DMS 273 (cell line): ENCODE results near the gene GALM.
"Not testable (repeated sequence)": the region's sequence is repeated elsewhere in the genome, so short reads cannot be mapped to it uniquely, and the experiment has no call there.

Source experiments
- DNase-seq: peaks from one replicate; lab custom pipeline; 2025; ENCODE audit not compliant: unreplicated experiment; lab: John Stamatoyannopoulos, UW

The GALM gene

DNA sequence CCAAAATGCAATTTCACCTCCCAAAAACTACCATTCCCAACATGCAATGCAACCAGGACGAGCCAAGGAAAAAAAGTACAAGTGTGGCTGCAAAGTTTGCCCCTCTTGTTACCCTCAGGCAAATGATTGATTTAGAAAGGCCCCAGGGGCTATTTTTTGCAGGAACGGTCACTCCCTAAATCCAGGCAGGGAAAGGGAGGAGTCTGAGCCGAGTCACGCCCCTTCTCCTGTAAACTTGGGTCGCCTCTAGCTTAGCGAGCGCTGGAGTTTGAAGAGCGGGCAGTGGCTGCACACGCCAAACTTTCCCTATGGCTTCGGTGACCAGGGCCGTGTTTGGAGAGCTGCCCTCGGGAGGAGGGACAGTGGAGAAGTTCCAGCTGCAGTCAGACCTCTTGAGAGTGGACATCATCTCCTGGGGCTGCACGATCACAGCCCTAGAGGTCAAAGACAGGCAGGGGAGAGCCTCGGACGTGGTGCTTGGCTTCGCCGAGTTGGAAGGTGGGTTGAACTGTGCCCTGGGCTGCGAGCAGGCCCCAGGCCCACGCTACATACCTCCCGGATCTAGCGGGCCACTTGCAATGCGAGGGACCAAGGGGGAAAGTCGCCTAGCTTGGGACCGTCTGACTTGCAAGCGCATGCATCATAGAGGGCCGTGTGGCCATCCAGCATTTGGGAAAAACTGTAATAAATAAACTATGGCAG, at the start of gene GALM:
TSS of gene GALM (plus strand) at position 261 of the 702 bp plus-strand sequence. CDS start at position 309, 48 bp downstream.
- no peak for DNase-seq

DNA sequence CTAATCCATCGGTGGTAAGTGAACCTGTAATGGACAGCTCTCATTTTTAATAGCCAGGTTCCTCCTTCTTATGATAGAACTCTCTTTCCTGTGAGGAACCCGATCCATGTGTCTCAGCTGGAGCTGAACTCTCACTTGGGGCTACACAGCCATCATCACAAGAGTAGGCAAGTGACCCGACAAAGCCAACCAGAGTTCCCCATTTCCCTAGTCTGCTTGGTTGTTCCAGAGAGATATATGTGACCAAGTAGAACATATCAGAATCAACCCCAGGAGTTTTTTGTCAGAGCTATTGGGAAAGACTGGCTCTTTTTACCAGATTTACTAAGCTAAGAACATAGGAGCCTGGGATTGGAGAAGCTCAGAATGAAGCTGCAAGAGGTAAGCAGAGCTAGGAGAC, 48.6 kb upstream of the GALM start:
- DNase-seq, result no peak

DNA sequence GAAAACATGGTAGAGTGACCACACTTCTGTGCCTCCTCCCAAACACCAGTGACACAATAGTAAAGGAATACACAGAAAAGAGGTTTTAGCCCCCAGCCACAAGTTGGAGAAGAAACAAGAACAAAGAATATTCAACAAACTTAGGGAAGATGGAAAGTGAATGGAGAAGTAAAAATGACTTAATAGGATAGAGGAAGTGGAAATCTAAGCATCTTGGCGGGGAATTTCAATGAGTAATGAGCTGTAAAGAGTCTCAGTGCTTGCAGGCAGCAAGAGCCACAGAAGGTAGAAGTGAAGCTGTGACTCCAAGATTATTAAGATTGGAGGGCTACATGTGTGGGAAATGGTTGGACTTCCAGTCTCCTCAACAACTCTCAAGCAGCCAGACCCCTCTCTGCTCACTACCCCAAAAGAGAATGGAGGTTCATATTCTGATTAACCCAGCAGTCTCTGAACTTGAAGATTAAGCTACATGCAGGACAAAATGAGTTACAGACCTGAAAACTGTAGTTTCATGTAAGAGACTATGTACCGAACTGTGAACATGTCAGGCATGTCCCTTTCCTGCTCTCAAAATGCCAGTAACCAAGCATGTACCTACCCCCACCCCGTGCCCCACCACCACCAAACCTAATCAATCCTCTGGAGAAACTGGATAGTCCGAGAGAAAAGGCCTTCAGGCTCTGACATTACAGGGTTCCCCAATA, 46.3 kb upstream of the GALM start:
- DNase-seq, result no peak

DNA sequence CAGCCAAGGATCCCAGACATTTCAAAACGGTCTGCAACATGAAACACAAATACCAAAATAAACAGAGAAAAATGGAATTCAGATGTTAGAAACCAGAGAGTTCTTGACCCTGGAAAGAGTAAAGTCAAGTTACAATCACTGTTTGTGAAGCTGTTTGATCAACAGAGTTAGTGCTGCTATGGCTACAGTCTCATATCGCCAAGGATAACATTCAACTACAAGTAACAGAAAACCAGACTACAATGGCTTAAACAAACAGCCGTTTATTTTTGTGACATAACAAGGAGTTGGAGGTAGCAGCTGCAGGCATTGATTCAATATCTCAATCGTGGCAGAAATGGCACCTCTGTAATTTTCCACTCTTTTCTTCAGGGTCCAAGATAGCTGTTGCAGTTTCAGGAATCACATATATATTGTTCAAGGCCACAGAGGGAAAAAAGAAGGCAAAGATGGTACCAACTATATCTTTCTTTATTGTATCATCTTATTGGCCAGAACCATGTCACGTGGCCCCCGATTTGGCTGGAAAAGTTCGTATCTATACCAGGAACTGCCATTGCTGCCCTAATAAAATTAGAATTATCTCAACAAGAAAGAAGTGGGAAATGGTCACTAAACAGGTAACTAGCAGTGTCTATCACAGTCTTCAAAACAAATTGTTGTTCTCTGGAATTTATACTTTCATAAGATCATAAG, 45.5 kb upstream of the GALM start:
- DNase-seq, result no peak

DNA sequence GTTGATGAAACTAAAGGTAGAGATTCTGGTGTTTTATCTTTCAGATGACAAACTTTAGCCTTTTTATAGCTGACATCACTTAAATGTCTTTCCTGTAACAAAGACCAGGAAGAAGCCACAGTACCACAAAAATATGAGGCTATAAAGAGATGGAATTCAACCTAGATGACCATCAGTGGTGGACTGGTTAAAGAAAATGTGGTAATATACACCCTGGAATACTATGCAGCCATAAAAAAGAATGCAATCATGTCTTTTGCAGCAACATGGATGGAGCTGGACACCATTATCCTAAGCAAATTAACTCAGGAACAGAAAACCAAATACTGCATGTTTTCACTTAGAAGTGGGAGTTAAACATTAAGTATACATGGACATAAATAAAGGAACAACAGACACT, 44.9 kb upstream of the GALM start:
- DNase-seq, result no peak

DNA sequence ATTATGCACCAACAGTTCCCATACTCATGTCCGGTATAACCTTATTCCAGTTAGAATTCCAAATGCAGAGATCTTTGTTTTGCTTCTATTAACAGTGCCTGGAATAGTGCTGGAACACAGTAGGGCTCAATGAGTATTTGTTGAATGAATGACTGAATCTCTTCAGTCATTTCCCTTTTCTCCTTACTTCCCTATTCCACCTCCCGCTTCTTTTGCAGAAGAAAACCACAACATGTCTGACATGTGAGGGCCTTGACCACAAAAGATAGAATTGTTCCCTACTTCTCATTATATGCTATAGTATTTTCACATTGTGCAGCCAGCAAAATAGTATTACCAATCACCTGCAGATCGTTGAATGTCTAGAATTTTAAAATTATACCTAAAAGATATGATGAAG, 43.7 kb upstream of the GALM start:
- DNase-seq, result no peak

DNA sequence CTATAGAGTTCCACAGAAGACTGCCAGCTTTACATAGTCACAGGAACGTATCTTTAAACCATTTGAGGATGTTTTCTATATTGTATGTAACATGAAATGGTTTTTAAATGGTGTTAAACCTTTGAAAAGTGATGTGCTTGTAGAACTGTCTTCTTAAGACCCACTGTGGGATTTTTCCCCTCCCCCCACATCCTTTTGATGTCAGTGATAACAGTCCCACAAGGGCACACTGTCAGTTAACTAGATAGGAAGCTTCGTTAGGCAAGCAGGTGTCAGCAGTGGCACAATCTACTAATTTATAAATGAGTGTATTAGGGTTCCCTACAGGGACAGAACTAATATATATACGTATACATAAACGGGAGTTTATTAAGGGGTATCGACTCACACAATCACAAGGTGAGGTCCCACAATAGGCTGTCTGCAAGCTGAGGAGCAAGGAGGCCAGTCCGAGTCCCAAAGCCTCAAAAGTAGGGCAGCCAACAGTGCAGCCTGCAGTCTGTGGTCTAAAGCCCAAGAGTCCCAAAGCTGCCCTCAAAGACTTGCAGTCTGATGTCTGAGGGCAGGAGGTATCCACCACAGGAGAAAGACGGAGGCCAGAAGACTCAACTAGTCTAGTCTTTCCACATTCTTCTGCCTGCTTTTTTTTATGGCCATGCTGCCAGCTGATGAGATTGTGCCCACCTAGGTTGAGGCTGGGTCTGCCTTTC, 39.4 kb upstream of the GALM start:
- DNase-seq, result no peak

DNA sequence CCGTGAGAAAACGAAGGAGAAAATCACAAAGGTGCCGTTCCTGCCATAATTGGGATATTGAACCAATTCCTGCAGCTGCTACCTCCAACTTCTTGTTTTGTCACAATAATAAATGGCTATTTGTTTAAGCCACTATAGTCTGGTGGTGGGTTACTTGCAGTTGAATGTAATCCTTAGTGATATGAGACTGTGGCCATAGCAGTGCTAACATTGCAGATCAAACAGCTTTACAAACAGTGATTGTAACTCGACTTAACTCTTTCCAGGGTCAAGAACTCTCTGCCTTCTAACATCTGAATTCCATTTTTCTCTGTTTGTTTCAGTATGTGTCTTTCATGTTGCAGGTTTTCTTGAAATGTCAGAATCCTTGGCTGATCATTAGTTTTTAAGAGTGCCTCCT, 38.5 kb upstream of the GALM start:
- DNase-seq, result no peak

DNA sequence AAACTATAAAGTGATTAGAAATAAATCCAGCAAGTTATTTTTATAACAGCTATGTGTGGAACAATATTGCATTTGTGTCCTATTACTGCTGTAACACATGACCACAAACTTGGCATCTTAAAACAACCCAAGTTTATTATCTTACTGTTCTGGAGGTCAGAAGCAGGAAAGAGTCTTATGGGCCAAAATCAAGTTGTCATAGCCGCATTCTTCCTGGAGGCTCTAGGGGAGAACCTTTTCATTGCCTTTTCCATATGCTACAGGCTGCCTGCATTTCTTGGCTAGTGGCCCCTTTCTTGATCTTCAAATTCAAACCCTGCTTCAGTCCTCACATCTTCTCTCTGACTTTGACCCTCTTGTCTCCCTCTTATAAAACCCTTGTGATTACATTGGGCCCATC, 36.2 kb upstream of the GALM start:
- DNase-seq, result no peak

DNA sequence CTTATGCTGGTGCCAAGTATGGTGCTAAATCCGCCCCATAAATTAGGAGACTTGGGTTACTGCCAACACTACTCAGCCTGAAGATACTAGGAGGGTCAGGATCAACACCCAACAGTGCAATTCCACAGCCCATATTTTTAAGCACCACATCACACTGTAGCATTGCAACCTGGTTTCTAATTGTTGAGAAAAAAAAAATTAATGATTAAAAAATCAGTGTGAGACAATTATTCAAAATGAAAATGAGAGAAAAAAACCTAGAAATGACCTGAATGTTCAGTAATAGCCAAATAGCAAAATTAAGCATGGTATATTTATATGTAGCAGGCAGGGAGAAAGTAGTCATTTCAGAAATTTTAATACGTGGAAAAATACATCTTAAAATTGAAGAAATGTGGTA, 33.9 kb upstream of the GALM start:
- DNase-seq, result peak; percentile 7

DNA sequence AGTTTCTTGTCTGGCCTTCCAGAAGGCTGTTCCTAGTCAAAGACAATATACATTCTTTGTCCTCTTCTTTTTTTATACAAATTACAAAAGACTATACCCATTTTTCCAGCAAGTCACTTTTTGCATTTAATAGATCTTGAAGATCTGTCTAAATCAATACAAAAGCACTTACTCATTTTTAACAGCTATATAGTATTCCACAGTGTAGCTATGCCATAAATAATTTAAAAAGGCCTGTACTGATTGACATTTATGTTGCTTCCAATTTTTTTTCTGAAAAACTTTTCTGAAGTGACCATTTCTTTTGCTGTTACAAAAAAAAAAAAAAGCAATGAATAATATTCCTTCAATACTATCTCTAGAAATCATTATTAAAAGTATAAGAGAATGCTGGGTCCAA, 32.9 kb upstream of the GALM start:
- DNase-seq, result no peak

DNA sequence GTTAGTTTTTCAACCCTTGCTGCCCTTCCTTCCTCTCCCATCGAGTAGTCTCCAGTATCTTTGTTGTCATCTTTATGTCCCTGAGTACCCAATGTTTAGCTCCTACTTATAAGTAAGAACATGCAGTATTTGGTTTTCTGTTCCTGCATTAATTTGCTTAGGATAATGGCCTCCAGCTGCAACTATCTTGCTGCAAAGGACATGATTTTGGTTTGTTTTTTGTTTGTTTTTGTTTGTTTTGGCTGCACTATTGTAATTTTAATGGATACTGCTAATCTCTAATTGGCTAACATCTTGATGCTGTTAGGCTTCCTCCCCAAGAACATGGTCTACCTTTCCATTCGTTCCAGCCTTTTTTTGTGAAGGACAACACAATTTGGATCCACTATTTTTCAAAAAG, 32.0 kb upstream of the GALM start:
- DNase-seq, result no peak

DNA sequence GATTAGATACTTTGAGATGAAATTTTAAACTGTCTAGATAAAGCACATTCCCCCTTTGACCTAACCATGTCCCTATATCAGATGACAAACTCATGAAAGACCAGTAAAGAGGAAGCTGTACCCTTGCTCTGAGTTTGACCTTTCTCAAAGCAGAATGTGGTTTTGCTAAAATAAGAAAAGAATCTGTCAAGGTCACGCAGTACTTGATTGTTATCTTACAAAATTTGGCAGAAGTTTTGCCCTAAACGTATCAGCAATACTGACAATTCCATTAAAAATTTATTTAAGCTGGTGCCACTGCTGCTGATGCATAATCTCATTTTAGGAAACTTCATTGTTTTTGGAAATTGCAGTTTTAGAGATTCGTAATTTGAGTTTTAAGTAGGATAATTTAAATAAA, 31.2 kb upstream of the GALM start:
- no peak for DNase-seq

DNA sequence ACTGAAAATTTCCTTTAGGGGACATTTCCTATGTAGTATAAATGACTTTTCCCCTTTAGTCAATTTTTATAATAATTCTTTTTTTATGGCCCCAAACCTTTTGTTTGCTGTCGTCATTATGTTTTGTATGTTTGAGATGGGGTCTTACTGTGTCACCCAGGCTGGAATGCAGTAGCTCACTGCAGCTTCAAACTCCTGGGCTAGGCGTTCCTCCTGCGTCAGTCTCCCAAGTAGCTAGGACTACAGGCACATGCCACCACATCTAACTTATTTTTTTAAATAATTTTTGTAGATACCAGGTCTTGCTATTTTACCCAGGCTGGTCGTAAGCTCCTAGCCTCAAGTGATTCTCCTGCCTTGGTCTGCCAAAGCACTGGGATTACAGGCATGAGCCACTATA, 30.8 kb upstream of the GALM start:
- DNase-seq, result no peak

DNA sequence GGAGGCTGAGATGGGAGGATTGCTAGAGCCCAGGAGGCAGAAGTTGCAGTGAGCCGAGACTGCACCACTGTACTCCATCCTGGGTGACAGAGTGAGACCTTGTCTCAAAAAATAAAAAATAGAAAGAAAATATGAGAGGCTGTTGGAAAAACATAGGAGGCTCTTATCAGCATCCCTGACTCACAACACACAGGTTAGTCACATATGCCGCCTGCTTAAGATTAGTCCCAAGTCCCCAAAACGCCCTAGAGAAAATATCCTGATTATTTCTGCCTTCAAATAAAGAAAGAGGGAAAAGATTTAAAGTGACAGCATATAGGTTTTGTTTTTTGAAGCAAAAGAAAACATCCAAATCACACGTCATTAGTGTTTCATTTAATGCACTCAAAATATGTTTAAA, 29.8 kb upstream of the GALM start:
- no peak for DNase-seq

DNA sequence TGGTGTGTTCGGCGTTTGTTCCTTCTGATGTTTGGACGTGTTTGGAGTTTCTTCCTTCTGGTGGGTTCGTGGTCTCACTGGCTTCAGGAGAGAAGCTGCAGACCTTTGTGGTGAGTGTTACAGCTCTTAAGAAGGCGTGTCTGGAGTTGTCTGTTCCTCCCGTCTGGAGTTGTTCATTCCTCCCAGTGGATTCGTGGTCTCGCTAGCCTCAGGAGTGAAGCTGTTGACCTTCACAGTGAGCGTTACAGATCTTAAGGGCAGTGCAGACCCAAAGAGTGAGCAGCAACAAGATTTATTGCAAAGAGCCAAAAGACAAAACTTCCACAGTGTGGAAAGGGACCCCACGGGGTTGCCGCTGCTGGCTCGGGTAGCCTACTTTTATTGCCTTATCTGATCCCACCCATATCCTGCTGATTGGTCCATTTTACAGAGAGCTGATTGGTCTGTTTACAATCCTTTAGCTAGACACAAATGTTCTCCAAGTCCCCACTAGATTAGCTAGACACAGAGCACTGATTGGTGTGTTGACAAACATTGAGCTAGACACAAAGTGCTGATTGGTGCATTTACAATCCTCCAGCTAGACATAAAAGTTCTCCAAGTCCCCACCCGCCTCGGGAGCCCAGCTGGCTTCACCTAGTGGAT, 23.4 kb upstream of the GALM start:
- DNase-seq, result not testable (repeated sequence)

DNA sequence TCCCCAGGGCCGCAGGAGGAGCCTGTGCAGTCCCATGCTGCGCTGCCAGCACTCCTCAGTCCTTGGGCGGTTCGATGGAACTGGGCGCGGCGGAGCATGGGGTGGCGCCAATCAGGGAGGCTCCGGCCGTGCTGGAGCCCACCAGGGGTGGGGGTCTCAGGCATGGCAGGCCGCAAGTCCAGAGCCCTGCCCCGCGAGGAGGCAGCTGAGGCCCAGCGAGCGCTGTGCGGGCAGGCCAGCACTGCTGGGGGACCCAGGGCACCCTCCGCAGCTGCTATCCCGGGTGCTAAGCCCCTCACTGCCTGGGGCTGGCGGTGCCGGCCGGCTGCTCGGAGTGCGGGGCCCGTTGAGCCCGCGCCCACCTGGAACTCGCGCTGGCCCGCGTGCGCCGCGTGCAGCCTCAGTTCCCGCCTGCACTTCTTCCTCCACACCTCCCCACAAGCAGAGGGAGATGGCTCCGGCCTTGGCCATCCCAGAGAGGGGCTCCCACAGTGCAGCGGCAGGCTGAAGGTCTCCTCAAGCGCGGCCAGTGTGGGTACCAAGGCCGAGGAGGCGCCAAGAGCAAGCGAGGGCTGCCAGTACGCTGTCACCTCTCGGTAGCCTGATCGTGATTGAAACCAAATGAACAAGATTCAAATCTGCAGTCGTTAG, 22.8 kb upstream of the GALM start:
- DNase-seq, result no peak

DNA sequence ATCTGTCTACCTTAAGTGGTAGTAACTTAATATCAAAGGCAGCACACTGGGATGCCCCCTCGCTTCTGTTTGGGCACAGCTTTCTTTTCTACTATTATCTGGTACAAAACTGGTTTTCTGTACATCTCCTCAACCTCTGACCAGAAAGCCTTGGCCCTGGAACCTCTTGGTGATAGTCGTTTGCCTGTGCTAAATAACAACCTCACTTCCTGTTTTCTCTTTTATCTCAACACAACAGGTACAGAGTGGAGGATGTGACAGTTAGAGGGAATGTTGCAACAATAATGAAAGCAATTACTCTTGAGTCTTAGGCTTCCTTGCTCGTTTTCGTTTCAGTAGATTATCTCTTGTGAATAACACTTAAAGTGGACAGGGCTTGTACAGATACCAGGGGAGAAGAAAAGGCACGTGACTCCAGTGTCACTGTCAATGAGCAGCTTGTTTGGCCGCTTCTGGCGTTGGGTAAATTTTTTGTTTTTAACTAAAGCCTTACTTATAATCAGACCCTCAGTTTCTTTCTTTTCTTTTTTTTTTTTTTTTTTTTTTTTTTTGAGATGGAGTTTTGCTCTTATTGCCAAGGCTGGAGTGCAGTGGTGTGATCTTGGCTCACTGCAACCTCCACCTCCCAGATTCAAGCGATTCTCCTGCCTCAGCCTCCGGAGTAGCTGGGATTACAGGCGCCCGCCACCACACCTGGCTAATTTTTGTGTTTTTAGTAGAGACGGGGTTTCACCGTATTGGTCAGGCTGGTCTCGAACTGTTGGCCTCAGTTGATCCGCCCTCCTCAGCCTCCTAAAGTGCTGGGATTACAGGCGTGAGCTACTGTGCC, 22.0 kb upstream of the GALM start:
- DNase-seq, result not testable (repeated sequence)

DNA sequence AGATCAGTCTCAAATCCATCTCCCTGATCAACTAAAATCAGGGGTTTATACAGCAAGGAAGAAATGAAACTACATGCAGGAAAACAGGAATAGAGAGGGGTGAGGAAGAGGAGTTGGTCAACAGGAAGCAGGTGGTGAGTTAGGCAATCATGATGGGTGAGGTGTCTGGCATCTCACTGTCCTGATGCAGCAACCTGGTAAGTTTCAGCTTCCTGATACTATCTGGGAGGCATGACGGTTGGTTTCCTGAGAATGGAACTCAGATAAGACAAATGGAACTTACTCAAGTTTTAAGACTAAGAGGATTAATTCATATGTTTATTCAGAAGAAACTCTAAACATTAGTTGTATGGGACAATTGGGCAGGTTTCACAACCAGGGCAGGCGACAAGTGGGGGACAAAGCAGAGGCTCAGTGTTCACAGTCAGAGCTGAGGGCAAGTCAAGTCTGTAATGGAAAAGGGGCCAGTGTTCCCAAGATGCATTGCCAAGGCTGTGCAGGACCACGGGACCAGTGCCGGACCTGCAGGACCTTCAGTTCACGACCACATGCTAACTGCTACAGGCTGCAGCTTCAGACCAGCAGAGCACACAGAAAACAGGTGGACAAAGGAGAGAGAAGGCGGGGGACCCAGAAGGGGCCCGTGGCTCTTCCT, 17.7 kb upstream of the GALM start:
- DNase-seq, result no peak
